Heart left ventricle (tissue), 16 donors: ENCODE data around the gene RABGGTA. TPM values are rescaled to one million over a fixed set of nuclear protein-coding genes. Genes with fewer than 3 reads are reported as not detected.

ENCODE experiments used
- ATAC-seq, 4 donors: fragments of 200-7000 bp; cut with Tn5 transposase; one replicate each; pipeline ENCODE4 v1.9.1; 2020 to 2022; ENCODE audit warnings: moderate library complexity in 4 of 4, mild to moderate bottlenecking in 3 of 4, moderate number of reproducible peaks in 1 of 4
- DNase-seq, 5 donors: peaks; one replicate each; pipeline ENCODE4 v3.0.0-alpha.2; 2020
- H3K27ac ChIP-seq, 12 donors: fragments of 200-600 bp; sonication (generic) in 4 of 12; one replicate each; pipeline versions ENCODE4 v1.5.0 to v1.8.0; 2016 to 2022; ENCODE audit warnings: mild to moderate bottlenecking in 2 of 12
- H3K27me3 ChIP-seq, 9 donors: fragments of 200-600 bp; sonication (generic) in 2 of 9; one replicate each; pipeline versions ENCODE4 v1.5.1 to v1.8.0; 2016 to 2022; ENCODE audit warnings: mild to moderate bottlenecking in 3 of 9
- H3K36me3 ChIP-seq, 9 donors: fragments of 200-600 bp; sonication (generic) in 2 of 9; one replicate each; pipeline versions ENCODE4 v1.5.0 to v1.8.0; 2018 to 2022; ENCODE audit warnings: mild to moderate bottlenecking in 2 of 9
- H3K4me1 ChIP-seq, 12 donors: fragments of 200-600 bp; sonication (generic) in 4 of 12; one replicate each; pipeline versions ENCODE4 v1.5.0 to v1.8.0; 2016 to 2022; ENCODE audit warnings: mild to moderate bottlenecking in 3 of 12
- H3K4me3 ChIP-seq, 12 donors: fragments of 200-600 bp; sonication (generic) in 4 of 12; one replicate each; pipeline versions ENCODE4 v1.5.0 to v1.8.0; 2017 to 2022; ENCODE audit warnings: mild to moderate bottlenecking in 9 of 12, moderate library complexity in 4 of 12
- H3K9me3 ChIP-seq, 12 donors: fragments of 200-600 bp; sonication (generic) in 4 of 12; one replicate each; pipeline versions ENCODE4 v1.5.0 to v1.8.0; 2016 to 2022; ENCODE audit warnings: mild to moderate bottlenecking in 1 of 12
- CTCF ChIP-seq, 12 donors: fragments of 200-600 bp; sonication (generic) in 4 of 12; IDR thresholded peaks; one replicate each; pipeline versions ENCODE4 v1.5.0 to v1.8.0; 2018 to 2022; ENCODE audit warnings: antibody characterized with exemption in 12 of 12, mild to moderate bottlenecking in 5 of 12
- POLR2A ChIP-seq, 2 donors: fragments of 450-650 bp; IDR thresholded peaks; one replicate each; pipeline ENCODE4 v1.6.1; 2017; ENCODE audit warnings: antibody characterized with exemption in 2 of 2, mild to moderate bottlenecking in 2 of 2, moderate library complexity in 2 of 2
- WGBS, 4 donors: extraction: QIAGEN DNeasy Blood & Tissue Kit in 2 of 4; methylation state at CpG; one replicate each; pipeline versions ENCODE4 v1.1.5 to v1.1.7; 2013 to 2018; 5-methylcytosine and 5-hydroxymethylcytosine counted together
- intact Hi-C, 10 donors: fragments of 100-400 bp; cut with DNase I; formaldehyde crosslinking; loops; one replicate each; pipeline versions ENCODE4 v1.11.1 to v1.14.2; 2022
- polyA plus RNA-seq, 2 donors: library from polyadenylated mRNA; stranded (reverse); fragments of 200-250 nt; gene quantifications; one replicate each; pipeline ENCODE4 v1.2.3, GENCODE V29; 2013
- total RNA-seq, 9 donors: library from RNA; depleted of rRNA in 2 of 9; stranded (reverse); fragments of >200 nt in 2 of 9; fragmentation: NEBNext Ultra II Directional in 3 of 9; extraction: Animal tissue kit (Norgen Biotek cat#: 25700) in 3 of 9; gene quantifications; one replicate each; pipeline versions ENCODE4 v1.1.0 to v1.2.4, GENCODE V29; 2016 to 2023
- donor health status: ischemic (EF 13 %, LVEDD 7.1; RV severe dilation, severe dysfunction).
- donor health status: healthy with polysubstance abuse.
- donor health status: DM: no; HTN: yes; CAD: no.
- donor health status: DM: no; HTN: no; CAD: no.
- donor health status: ischemic (EF 25% LVEDD 6.9; RV normal size, moderate dysfunction).
- donor health status: ischemic (EF 25% LVEDD 5.7; RV mildly dilated, moderate dysfunction).
- donor health status: healthy.
- donor health status: DM: yes; HTN: yes; CAD: no.
- donor health status: ischemic (EF 35%, LVEDD 5.7; RV mildly dilated, moderate dysfunction).
- donor health status: nonischemic (EF 11% LVEDD 7.7; RV severe dilation, severe dysfunction).
- donor health status: DM: yes; HTN: yes; CAD: no.
- donor health status: PGD.
- donor health status: ischemic (EF 29% LVEDD 5.4; RV normal size, mild dysfunction).
- donor health status: nonischemic (EF 23%, LVEDD 6.1; RV moderate dilation, normal function).

The RABGGTA gene
- total and polyA plus RNA-seq, 11 donors, result 18.8 to 33.1 (median 26.7) TPM

- Histone ChIP-seq H3K4me1 (peaks cover 0 to 9% (median 0%) of the 10 kb centered on the region in 12 donors), H3K27ac (no peak overlapping the region), H3K36me3 (peaks cover 0 to 9% (median 0%) of the 10 kb centered on the region in 9 donors), H3K4me3 (no peak overlapping the region), H3K9me3 (no peaks in the 10 kb centered on the region), H3K27me3 (no peaks in the 10 kb centered on the region)
- DNase-seq, result no peak
- TF ChIP-seq POLR2A (IDR thresholded peaks at IDR 0.05) (no peak), CTCF (IDR thresholded peaks at IDR 0.05) (no peak)
- 93 to 96% (median 95%) methylated on average over 11 to 12 of the region's 12 CpGs for WGBS, 4 donors
- intact Hi-C loops, result no loop called here
- no peak for ATAC-seq
These were observed 15.3 kb downstream of the RABGGTA start for GRCh38 chr14:24255931-24256711.

GRCh38 chr14:24255438-24255837 lies 16.0 kb downstream of the RABGGTA start:
- H3K27ac ChIP-seq, result no peak overlapping the region
- 90 to 93% (median 91%) methylated on average over 7 to 8 of the region's 8 CpGs for WGBS, 4 donors
- no peak overlapping the region for H3K4me3 ChIP-seq
- H3K9me3 ChIP-seq, result no peaks in the 10 kb centered on the region
- intact Hi-C loops, result no loop called here
- DNase-seq (no peak), ATAC-seq (no peak)
- H3K36me3 ChIP-seq, result peaks cover 0 to 9% (median 0%) of the 10 kb centered on the region in 9 donors
- no peaks in the 10 kb centered on the region for H3K27me3 ChIP-seq
- H3K4me1 ChIP-seq, result peaks cover 0 to 16% (median 0%) of the 10 kb centered on the region in 12 donors
- no peak for TF ChIP-seq POLR2A (IDR thresholded peaks at IDR 0.05)
- no peak for TF ChIP-seq CTCF (IDR thresholded peaks at IDR 0.05)

- intact Hi-C loops, result no loop called here
- ATAC-seq, result no peak
- WGBS, 4 donors, result 93 to 94% (median 93%) methylated on average over 15 to 19 of the region's 19 CpGs
These were observed 16.6 kb downstream of the RABGGTA start for GRCh38 chr14:24254630-24255392.

More at GRCh38 chr14:24254630-24255392, 16.6 kb downstream of the RABGGTA start:
- H3K4me3 ChIP-seq, result no peak overlapping the region
- peaks cover 0 to 19% (median 0%) of the 10 kb centered on the region in 12 donors for H3K4me1 ChIP-seq
- TF ChIP-seq CTCF (IDR thresholded peaks at IDR 0.05) (no peak), POLR2A (IDR thresholded peaks at IDR 0.05) (no peak)
- no peaks in the 10 kb centered on the region for H3K9me3 ChIP-seq
- DNase-seq, result no peak
- H3K27me3 ChIP-seq, result no peaks in the 10 kb centered on the region
- H3K27ac ChIP-seq, result no peak overlapping the region
- peaks cover 0 to 9% (median 0%) of the 10 kb centered on the region in 9 donors for H3K36me3 ChIP-seq
